Measurements from ENCODE around the gene SLC27A3. TPM values are rescaled to one million over a fixed set of nuclear protein-coding genes. Genes with fewer than 3 reads are reported as not detected.

Gene SLC27A3
- polyA plus RNA-seq, 2 of the 4 experiments (the other 2 are of a cell fraction), result 1.3 to 2.1 TPM

DNA sequence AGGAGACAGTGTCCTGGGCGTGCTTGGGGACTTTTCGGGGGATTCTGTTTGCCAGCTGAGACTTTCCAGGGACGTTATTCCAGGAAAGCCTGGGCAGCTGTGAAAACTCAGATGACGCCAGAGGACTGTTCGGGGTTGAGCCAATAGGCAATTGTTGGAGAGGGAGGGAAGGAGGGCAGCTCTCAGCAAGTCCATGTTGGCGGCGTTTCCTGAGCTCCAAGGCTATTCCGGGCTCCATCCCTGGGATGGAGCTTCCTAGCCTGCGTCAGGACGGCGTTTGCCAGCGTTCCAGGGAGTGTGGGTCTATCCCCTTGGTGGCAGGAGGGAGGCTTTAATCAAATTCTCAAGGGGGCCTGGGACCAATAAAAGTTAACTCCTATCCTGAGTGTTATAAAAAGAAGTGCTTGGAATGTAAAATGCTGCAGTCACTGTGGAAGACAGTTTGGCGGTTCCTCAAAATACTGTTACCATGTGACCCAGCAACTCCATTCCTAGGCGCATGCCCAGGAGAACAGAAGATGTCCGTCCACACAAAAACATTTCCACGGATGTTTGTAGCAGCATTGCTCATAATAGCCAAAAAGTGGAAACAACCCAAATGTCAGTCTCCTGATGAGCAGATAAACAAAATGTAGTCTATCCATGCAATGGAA is 15.2 kb downstream of the SLC27A3 start:
- H3K9me3 ChIP-seq, result no peaks in the 10 kb centered on the region
- POLR2A ChIA-PET, result no interaction called here
- FAIRE-seq (no peak), ATAC-seq (no peak), DNase-seq (ENCODE audit: low read depth in 1 of 2, low spot score in 1 of 2) (no peak)
- whole genome bisulfite sequencing (ENCODE audit: missing lambda C conversion rate), result 82% methylated on average over 16 of the region's 16 CpGs
- CTCF ChIA-PET, result interaction anchor here (0.9 to 1.3 kb wide), 4 partner anchors 11 to 196 kb away, joined by 3 to 4 read pairs (median 4); partner anchors contain the start of genes JTB and RAB13
- TF ChIP-seq POLR2A (IDR thresholded peaks at IDR 0.05; ENCODE audit: low read length) (no peak), RFX5 (IDR thresholded peaks at IDR 0.05) (no peak), JUNB (IDR thresholded peaks at IDR 0.05) (no peak), TFCP2L1 (CRISPR knock-in tag; IDR thresholded peaks at IDR 0.05) (no peak), NR3C1 (IDR thresholded peaks at IDR 0.05) (no peak), RCOR1 (IDR thresholded peaks at IDR 0.05; ENCODE audit: low read depth, low read length) (no peak), PHF8 (IDR thresholded peaks at IDR 0.05; ENCODE audit: borderline replicate concordance, low read depth) (no peak), HOXA7 (CRISPR knock-in tag; IDR thresholded peaks at IDR 0.05) (no peak), SMC3 (IDR thresholded peaks at IDR 0.05) (no peak), MAZ (IDR thresholded peaks at IDR 0.05; ENCODE audit: borderline replicate concordance, low read depth, low read length) (no peak), CHD4 (IDR thresholded peaks at IDR 0.05; ENCODE audit: borderline replicate concordance) (no peak), KDM5A (IDR thresholded peaks at IDR 0.05) (no peak), EHF (CRISPR knock-in tag; IDR thresholded peaks at IDR 0.05) (no peak)
- TF ChIP-seq, protein P1, sequence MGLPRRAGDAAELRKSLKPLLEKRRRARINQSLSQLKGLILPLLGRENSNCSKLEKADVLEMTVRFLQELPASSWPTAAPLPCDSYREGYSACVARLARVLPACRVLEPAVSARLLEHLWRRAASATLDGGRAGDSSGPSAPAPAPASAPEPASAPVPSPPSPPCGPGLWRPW (IDR thresholded peaks at IDR 0.05), result no peak
- TF ChIP-seq, protein P2, sequence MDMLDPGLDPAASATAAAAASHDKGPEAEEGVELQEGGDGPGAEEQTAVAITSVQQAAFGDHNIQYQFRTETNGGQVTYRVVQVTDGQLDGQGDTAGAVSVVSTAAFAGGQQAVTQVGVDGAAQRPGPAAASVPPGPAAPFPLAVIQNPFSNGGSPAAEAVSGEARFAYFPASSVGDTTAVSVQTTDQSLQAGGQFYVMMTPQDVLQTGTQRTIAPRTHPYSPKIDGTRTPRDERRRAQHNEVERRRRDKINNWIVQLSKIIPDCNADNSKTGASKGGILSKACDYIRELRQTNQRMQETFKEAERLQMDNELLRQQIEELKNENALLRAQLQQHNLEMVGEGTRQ (IDR thresholded peaks at IDR 0.05), result no peak
- TF ChIP-seq, protein P3, sequence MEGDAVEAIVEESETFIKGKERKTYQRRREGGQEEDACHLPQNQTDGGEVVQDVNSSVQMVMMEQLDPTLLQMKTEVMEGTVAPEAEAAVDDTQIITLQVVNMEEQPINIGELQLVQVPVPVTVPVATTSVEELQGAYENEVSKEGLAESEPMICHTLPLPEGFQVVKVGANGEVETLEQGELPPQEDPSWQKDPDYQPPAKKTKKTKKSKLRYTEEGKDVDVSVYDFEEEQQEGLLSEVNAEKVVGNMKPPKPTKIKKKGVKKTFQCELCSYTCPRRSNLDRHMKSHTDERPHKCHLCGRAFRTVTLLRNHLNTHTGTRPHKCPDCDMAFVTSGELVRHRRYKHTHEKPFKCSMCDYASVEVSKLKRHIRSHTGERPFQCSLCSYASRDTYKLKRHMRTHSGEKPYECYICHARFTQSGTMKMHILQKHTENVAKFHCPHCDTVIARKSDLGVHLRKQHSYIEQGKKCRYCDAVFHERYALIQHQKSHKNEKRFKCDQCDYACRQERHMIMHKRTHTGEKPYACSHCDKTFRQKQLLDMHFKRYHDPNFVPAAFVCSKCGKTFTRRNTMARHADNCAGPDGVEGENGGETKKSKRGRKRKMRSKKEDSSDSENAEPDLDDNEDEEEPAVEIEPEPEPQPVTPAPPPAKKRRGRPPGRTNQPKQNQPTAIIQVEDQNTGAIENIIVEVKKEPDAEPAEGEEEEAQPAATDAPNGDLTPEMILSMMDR (IDR thresholded peaks at IDR 0.05), result no peak
- TF ChIP-seq, protein P4, sequence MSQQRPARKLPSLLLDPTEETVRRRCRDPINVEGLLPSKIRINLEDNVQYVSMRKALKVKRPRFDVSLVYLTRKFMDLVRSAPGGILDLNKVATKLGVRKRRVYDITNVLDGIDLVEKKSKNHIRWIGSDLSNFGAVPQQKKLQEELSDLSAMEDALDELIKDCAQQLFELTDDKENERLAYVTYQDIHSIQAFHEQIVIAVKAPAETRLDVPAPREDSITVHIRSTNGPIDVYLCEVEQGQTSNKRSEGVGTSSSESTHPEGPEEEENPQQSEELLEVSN (IDR thresholded peaks at IDR 0.05; ENCODE audit: borderline replicate concordance, low read depth), result no peak
- TF ChIP-seq, protein P5, sequence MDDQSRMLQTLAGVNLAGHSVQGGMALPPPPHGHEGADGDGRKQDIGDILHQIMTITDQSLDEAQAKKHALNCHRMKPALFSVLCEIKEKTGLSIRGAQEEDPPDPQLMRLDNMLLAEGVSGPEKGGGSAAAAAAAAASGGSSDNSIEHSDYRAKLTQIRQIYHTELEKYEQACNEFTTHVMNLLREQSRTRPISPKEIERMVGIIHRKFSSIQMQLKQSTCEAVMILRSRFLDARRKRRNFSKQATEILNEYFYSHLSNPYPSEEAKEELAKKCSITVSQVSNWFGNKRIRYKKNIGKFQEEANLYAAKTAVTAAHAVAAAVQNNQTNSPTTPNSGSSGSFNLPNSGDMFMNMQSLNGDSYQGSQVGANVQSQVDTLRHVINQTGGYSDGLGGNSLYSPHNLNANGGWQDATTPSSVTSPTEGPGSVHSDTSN (IDR thresholded peaks at IDR 0.05), result no peak
- no peak overlapping the region for H3K4me3 ChIP-seq
- no peaks in the 10 kb centered on the region for H3K4me1 ChIP-seq
- H3K4me2 ChIP-seq, result no peak overlapping the region
- no peak overlapping the region for H3K27ac ChIP-seq

DNA sequence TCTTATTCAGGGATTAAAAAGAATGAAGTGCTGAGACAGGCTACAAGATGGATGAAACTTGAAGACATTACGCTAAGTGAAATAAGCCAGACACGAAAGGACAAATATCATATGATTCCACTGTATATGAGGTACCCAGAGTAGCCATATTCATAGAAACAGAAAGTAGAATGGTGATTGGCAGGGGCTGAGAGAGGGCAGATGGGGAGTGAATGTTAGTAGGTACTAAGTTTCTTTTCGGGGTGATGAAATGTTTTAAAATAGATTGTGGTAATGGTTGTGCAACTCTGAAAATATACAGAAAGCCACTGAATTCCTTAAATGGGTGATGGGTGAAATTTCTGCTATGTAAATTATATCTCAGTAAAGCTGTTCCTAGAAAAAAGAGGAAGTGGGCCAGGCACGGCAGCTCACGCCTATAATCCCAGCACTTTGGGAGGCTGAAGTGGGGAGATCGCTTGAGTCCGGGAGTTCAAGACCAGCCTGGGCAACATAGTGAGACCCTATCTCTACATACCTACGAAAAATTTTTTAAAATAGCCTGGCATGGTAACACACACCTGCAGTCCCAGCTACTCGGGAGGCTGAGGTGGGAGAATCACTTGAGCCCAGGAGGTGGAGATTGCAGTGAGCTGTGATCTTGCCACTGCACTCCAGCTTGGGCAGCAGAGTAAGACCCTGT is 15.9 kb downstream of the SLC27A3 start:
- no peak for ATAC-seq

More for the DNA sequence above, 15.9 kb downstream of the SLC27A3 start:
- no peak overlapping the region for H3K4me3 ChIP-seq
- DNase-seq (ENCODE audit: low read depth in 1 of 2, low spot score in 1 of 2) (no peak), FAIRE-seq (no peak)
- H3K4me2 ChIP-seq, result no peak overlapping the region
- no peak overlapping the region for H3K27ac ChIP-seq
- WGBS (ENCODE audit: missing lambda C conversion rate), result 83% methylated on average over 9 of the region's 9 CpGs
- no peaks in the 10 kb centered on the region for H3K9me3 ChIP-seq
- ChIA-PET CTCF (interaction anchor here (0.6 to 4.5 kb wide), 6 partner anchors 11 to 196 kb away, joined by 3 to 26 read pairs (median 4); partner anchors contain the start of genes NPR1 and RAB13), POLR2A (no interaction called here)
- H3K4me1 ChIP-seq, result no peaks in the 10 kb centered on the region
- TF ChIP-seq PHF8 (IDR thresholded peaks at IDR 0.05; ENCODE audit: borderline replicate concordance, low read depth) (no peak), NFE2L2 (conservative IDR thresholded peaks at IDR 0.05; ENCODE audit: low read length) (no peak), CBX8 (IDR thresholded peaks at IDR 0.05) (no peak), TFCP2L1 (CRISPR knock-in tag; IDR thresholded peaks at IDR 0.05) (no peak), TP53 (CRISPR knock-in tag; IDR thresholded peaks at IDR 0.05) (no peak), RNF2 (IDR thresholded peaks at IDR 0.05; ENCODE audit: borderline replicate concordance, low read depth) (no peak), EHF (CRISPR knock-in tag; IDR thresholded peaks at IDR 0.05) (no peak), SREBF2 (IDR thresholded peaks at IDR 0.05) (no peak), HOXB13 (CRISPR knock-in tag; IDR thresholded peaks at IDR 0.05; ENCODE audit: low read depth) (no peak), JUN (IDR thresholded peaks at IDR 0.05) (no peak)
